Upper lobe of left lung (tissue), 6 donors: ENCODE measurements around the gene SRL. TPM values are rescaled to one million over a fixed set of nuclear protein-coding genes. Genes with fewer than 3 reads are reported as not detected.

Experiments
- ATAC-seq, 2 donors: fragments of 200-7000 bp; cut with Tn5 transposase; one replicate each; pipeline ENCODE4 v1.9.1; 2022; ENCODE audit warnings: mild to moderate bottlenecking in 2 of 2, moderate library complexity in 2 of 2; ENCODE audit not compliant: low FRiP score in 2 of 2
- DNase-seq, 2 donors: peaks; one replicate each; pipeline ENCODE4 v3.0.0-alpha.2; 2019 to 2020
- H3K27ac ChIP-seq, 4 donors: fragments of 200-600 bp; sonication (generic); one replicate each; pipeline ENCODE4 v1.5.1; 2016 to 2019
- H3K27me3 ChIP-seq, 4 donors: fragments of 200-600 bp; sonication (generic); one replicate each; pipeline ENCODE4 v1.5.1; 2017 to 2019
- H3K36me3 ChIP-seq, 4 donors: fragments of 200-600 bp; sonication (generic); one replicate each; pipeline ENCODE4 v1.5.1; 2016 to 2019
- H3K4me1 ChIP-seq, 4 donors: fragments of 200-600 bp; sonication (generic); one replicate each; pipeline ENCODE4 v1.5.1; 2018 to 2019
- H3K4me3 ChIP-seq, 4 donors: fragments of 200-600 bp; sonication (generic); one replicate each; pipeline ENCODE4 v1.5.1; 2017 to 2019; ENCODE audit warnings: mild to moderate bottlenecking in 2 of 4, moderate library complexity in 1 of 4
- H3K9me3 ChIP-seq, 4 donors: fragments of 200-600 bp; sonication (generic); one replicate each; pipeline ENCODE4 v1.5.1; 2018 to 2019
- CTCF ChIP-seq, 6 experiments: fragments of 450-650 bp in 4 of 6; fragments of 200-600 bp in 2 of 6; sonication (generic) in 2 of 6; IDR thresholded peaks; one replicate each; pipeline ENCODE4 v1.5.1; 2016 to 2019; ENCODE audit warnings: antibody characterized with exemption in 6 of 6
- EP300 ChIP-seq, 4 donors: sonication (generic); formaldehyde crosslinking; IDR thresholded peaks; one replicate each; pipeline ENCODE4 v1.5.1; 2017; ENCODE audit warnings: antibody characterized with exemption in 4 of 4, control low read depth in 2 of 4
- POLR2A ChIP-seq, 4 donors: fragments of 450-650 bp; IDR thresholded peaks; one replicate each; pipeline ENCODE4 v1.5.1; 2016 to 2017; ENCODE audit warnings: antibody characterized with exemption in 4 of 4, mild to moderate bottlenecking in 2 of 4
- POLR2AphosphoS5 ChIP-seq, 2 donors: sonication (generic); formaldehyde crosslinking; IDR thresholded peaks; one replicate each; pipeline ENCODE4 v1.5.1; 2017; ENCODE audit warnings: antibody characterized with exemption in 2 of 2
- WGBS, 2 donors: methylation state at CpG; one replicate each; pipeline ENCODE4 v1.1.5; 2017 to 2018; 5-methylcytosine and 5-hydroxymethylcytosine counted together
- total RNA-seq, 6 donors: library from RNA; depleted of rRNA in 4 of 6; stranded (reverse); fragments of >200 nt in 4 of 6; gene quantifications; one replicate each; pipeline versions ENCODE4 v1.1.0 to v1.2.1, GENCODE V29; 2016 to 2021
- donor health status: DM: no; HTN: no; CAD: no; lungs with moderate emphysema.
- donor health status: DM: no; HTN: yes; CAD: no; lungs with severe emphysema.

The SRL gene
- total RNA-seq, 6 donors from 2014 or later = 0.30 to 1.1 (median 0.46) TPM; not detected in 3

- 88% methylated on average over 4 to 5 of the region's 5 CpGs for WGBS, 2 donors
- Histone ChIP-seq H3K27me3 (no peaks in the 10 kb centered on the region), H3K9me3 (no peaks in the 10 kb centered on the region), H3K4me1 (peaks cover 12 to 36% (median 16%) of the 10 kb centered on the region in 4 donors), H3K4me3 (no peak overlapping the region), H3K27ac (no peak overlapping the region), H3K36me3 (no peaks in the 10 kb centered on the region)
- ATAC-seq = no peak
- no peak for DNase-seq
- TF ChIP-seq EP300 (IDR thresholded peaks at IDR 0.05) = no peak
- no peak for TF ChIP-seq POLR2AphosphoS5 (IDR thresholded peaks at IDR 0.05)
- TF ChIP-seq POLR2A (IDR thresholded peaks at IDR 0.05) = no peak
- no peak for TF ChIP-seq CTCF (IDR thresholded peaks at IDR 0.05)
These were observed 28.2 kb upstream of the SRL start for GRCh38 chr16:4270091-4270490.

- TF ChIP-seq POLR2A (IDR thresholded peaks at IDR 0.05) (no peak), POLR2AphosphoS5 (IDR thresholded peaks at IDR 0.05) (no peak), CTCF (IDR thresholded peaks at IDR 0.05) (no peak), EP300 (IDR thresholded peaks at IDR 0.05) (no peak)
- H3K36me3 ChIP-seq = peaks cover 0 to 13% (median 10%) of the 10 kb centered on the region in 4 donors
- no peak overlapping the region for H3K27ac ChIP-seq
- peaks cover 20 to 28% (median 21%) of the 10 kb centered on the region in 4 donors for H3K4me1 ChIP-seq
- no peak overlapping the region for H3K4me3 ChIP-seq
- no peaks in the 10 kb centered on the region for H3K27me3 ChIP-seq
- ATAC-seq (no peak), DNase-seq (no peak)
- no peaks in the 10 kb centered on the region for H3K9me3 ChIP-seq
- 96 to 98% methylated on average over 6 of the region's 6 CpGs for WGBS, 2 donors
These were observed 24.5 kb upstream of the SRL start for GRCh38 chr16:4266372-4266771.

GRCh38 chr16:4265676-4266075 is 23.8 kb upstream of the SRL start:
- TF ChIP-seq EP300 (IDR thresholded peaks at IDR 0.05) (no peak), CTCF (IDR thresholded peaks at IDR 0.05) (no peak), POLR2A (IDR thresholded peaks at IDR 0.05) (no peak), POLR2AphosphoS5 (IDR thresholded peaks at IDR 0.05) (no peak)
- H3K4me1 ChIP-seq = peaks cover 13 to 22% (median 14%) of the 10 kb centered on the region in 4 donors

GRCh38 chr16:4264546-4264945 is 22.7 kb upstream of the SRL start:
- TF ChIP-seq POLR2AphosphoS5 (IDR thresholded peaks at IDR 0.05) (no peak), POLR2A (IDR thresholded peaks at IDR 0.05) (no peak), EP300 (IDR thresholded peaks at IDR 0.05) (no peak), CTCF (IDR thresholded peaks at IDR 0.05) (no peak)
- Histone ChIP-seq H3K27me3 (no peaks in the 10 kb centered on the region), H3K36me3 (peaks cover 0 to 14% (median 10%) of the 10 kb centered on the region in 4 donors), H3K4me1 (peaks cover 11 to 18% (median 14%) of the 10 kb centered on the region in 4 donors), H3K27ac (peak overlapping the region in 2 of 4 donors; percentile 39 to 56), H3K9me3 (no peaks in the 10 kb centered on the region), H3K4me3 (no peak overlapping the region)
- DNase-seq = no peak
- 66 to 80% methylated on average over 3 to 5 of the region's 5 CpGs for WGBS, 2 donors
- no peak for ATAC-seq

More at GRCh38 chr16:4265676-4266075, 23.8 kb upstream of the SRL start:
- Histone ChIP-seq H3K36me3 (peaks cover 0 to 14% (median 10%) of the 10 kb centered on the region in 4 donors), H3K27ac (no peak overlapping the region), H3K27me3 (no peaks in the 10 kb centered on the region), H3K9me3 (no peaks in the 10 kb centered on the region), H3K4me3 (no peak overlapping the region)
- ATAC-seq = no peak
- DNase-seq = no peak
- 72 to 84% methylated on average over 7 of the region's 7 CpGs for WGBS, 2 donors
